ENCODE data around the gene HOXA3. TPM values are rescaled to one million over a fixed set of nuclear protein-coding genes. Genes with fewer than 3 reads are reported as not detected.

Gene HOXA3
- total RNA-seq, 1 donor from 2014 or later, result 92.8 TPM

GRCh38 chr7:27080844-27081436 lies 71.4 kb downstream of the HOXA3 start:
- H3K4me3 Mint-ChIP-seq, result peak overlapping the region; percentile 27
- H3K27me3 Mint-ChIP-seq, result no peaks in the 10 kb centered on the region

GRCh38 chr7:27079234-27079975 lies 73.0 kb downstream of the HOXA3 start:
- Mint-ChIP-seq H3K9me3 (peaks cover 9% of the 10 kb centered on the region), H3K4me3 (no peak overlapping the region), H3K4me1 (ENCODE audit: unreplicated experiment) (peaks cover 12% of the 10 kb centered on the region), H3K27me3 (no peaks in the 10 kb centered on the region), H3K27ac (peak overlapping the region; percentile 39), H3K36me3 (no peaks in the 10 kb centered on the region)
- no peak for DNase-seq (ENCODE audit: extremely low spot score, unreplicated experiment)
- no peak for TF ChIP-seq CTCF (conservative IDR thresholded peaks at IDR 0.05)

More at GRCh38 chr7:27080844-27081436, 71.4 kb downstream of the HOXA3 start:
- Mint-ChIP-seq H3K27ac (peak overlapping the region; percentile 91), H3K36me3 (no peaks in the 10 kb centered on the region), H3K9me3 (peaks cover 4% of the 10 kb centered on the region), H3K4me1 (ENCODE audit: unreplicated experiment) (peaks cover 12% of the 10 kb centered on the region)
- DNase-seq (ENCODE audit: extremely low spot score, unreplicated experiment), result no peak
- no peak for TF ChIP-seq CTCF (conservative IDR thresholded peaks at IDR 0.05)

- Mint-ChIP-seq H3K9me3 (peaks cover 9% of the 10 kb centered on the region), H3K36me3 (no peaks in the 10 kb centered on the region), H3K27me3 (no peaks in the 10 kb centered on the region), H3K4me1 (ENCODE audit: unreplicated experiment) (peaks cover 12% of the 10 kb centered on the region), H3K4me3 (no peak overlapping the region), H3K27ac (no peak overlapping the region)
- no peak for TF ChIP-seq CTCF (conservative IDR thresholded peaks at IDR 0.05)
- no peak for DNase-seq (ENCODE audit: extremely low spot score, unreplicated experiment)
These were observed 73.7 kb downstream of the HOXA3 start for GRCh38 chr7:27078616-27079233.

GRCh38 chr7:27073076-27073475 lies 79.3 kb downstream of the HOXA3 start:
- H3K4me3 Mint-ChIP-seq, result no peak overlapping the region
- DNase-seq (ENCODE audit: extremely low spot score, unreplicated experiment), result no peak
- H3K9me3 Mint-ChIP-seq, result peaks cover 9% of the 10 kb centered on the region
- no peak overlapping the region for H3K27ac Mint-ChIP-seq
- H3K4me1 Mint-ChIP-seq (ENCODE audit: unreplicated experiment), result peaks cover 14% of the 10 kb centered on the region
- no peaks in the 10 kb centered on the region for H3K27me3 Mint-ChIP-seq
- TF ChIP-seq CTCF (conservative IDR thresholded peaks at IDR 0.05), result no peak
- H3K36me3 Mint-ChIP-seq, result no peaks in the 10 kb centered on the region

GRCh38 chr7:27071622-27072390 lies 80.6 kb downstream of the HOXA3 start:
- H3K27me3 Mint-ChIP-seq, result no peaks in the 10 kb centered on the region
- H3K4me3 Mint-ChIP-seq, result no peak overlapping the region
- no peaks in the 10 kb centered on the region for H3K36me3 Mint-ChIP-seq
- H3K27ac Mint-ChIP-seq, result no peak overlapping the region
- no peak for TF ChIP-seq CTCF (conservative IDR thresholded peaks at IDR 0.05)
- H3K4me1 Mint-ChIP-seq (ENCODE audit: unreplicated experiment), result peaks cover 14% of the 10 kb centered on the region
- H3K9me3 Mint-ChIP-seq, result peaks cover 9% of the 10 kb centered on the region
- no peak for DNase-seq (ENCODE audit: extremely low spot score, unreplicated experiment)

Measured in type B pancreatic cell (in vitro differentiated cells).